ENCODE data around the gene NAA80. TPM values are rescaled to one million over a fixed set of nuclear protein-coding genes. Genes with fewer than 3 reads are reported as not detected.
A peak's percentile ranks its signal among the peaks of the same experiment; 100 is the strongest.

Gene NAA80
- total and polyA plus RNA-seq, 2 of the 13 experiments (the other 11 are each of a cell fraction or from before 2014, with no cell fraction given) = 3.4 to 8.7 TPM

DNA sequence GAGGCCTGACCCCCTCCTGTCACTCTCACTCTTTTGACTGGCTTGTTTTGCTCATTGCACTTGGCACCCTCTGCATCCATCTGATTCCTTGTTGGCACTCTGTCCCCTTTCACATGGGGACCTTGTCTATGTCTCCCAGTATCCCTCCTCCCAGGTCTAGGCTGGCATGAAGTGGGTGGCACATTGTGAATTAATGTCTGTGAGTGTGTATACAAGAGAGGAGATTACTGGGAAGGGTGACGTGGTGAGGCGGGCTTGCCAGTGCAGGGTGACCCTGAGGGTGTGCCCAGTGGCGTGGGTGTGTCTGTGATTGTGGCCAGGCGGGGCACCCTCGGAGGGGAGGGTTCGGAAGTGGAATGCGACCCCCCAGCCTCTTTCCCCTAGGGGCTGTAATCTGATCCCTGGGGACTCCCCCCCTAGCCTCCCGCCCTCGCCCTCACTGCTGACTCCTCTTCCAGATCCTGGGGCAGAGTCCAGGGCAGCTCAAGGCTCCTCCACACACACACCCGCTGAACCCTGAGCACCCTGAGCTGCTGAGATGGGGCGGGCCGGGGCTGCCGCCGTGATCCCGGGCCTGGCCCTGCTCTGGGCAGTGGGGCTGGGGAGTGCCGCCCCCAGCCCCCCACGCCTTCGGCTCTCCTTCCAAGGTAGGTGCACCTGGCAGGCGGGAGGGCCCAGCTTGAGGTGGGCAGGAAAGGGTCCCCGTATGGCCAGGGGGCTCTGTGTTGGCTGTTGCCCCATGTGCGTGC lies 30.3 kb downstream of the NAA80 start, which contains the start of gene SEMA3B (continued):
- TF ChIP-seq ZNF205 (CRISPR knock-in tag; IDR thresholded peaks at IDR 0.05) = 0 out of 2 replicates have a peak, but pooled peaks have one; percentile 37
- TF ChIP-seq, protein P1, sequence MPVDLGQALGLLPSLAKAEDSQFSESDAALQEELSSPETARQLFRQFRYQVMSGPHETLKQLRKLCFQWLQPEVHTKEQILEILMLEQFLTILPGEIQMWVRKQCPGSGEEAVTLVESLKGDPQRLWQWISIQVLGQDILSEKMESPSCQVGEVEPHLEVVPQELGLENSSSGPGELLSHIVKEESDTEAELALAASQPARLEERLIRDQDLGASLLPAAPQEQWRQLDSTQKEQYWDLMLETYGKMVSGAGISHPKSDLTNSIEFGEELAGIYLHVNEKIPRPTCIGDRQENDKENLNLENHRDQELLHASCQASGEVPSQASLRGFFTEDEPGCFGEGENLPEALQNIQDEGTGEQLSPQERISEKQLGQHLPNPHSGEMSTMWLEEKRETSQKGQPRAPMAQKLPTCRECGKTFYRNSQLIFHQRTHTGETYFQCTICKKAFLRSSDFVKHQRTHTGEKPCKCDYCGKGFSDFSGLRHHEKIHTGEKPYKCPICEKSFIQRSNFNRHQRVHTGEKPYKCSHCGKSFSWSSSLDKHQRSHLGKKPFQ (CRISPR knock-in tag; IDR thresholded peaks at IDR 0.05; ENCODE audit: insufficient replicate concordance) = no peak
- TF ChIP-seq NPAS2 (CRISPR knock-in tag; IDR thresholded peaks at IDR 0.05; ENCODE audit: borderline replicate concordance) = no peak
- no peak for TF ChIP-seq ZNF777 (CRISPR knock-in tag; IDR thresholded peaks at IDR 0.05)
- no peak for TF ChIP-seq ZFP36L1 (CRISPR knock-in tag; IDR thresholded peaks at IDR 0.05)
- TF ChIP-seq ZNF136 (CRISPR knock-in tag; IDR thresholded peaks at IDR 0.05; ENCODE audit: low read depth) = no peak
- TF ChIP-seq, protein P2, sequence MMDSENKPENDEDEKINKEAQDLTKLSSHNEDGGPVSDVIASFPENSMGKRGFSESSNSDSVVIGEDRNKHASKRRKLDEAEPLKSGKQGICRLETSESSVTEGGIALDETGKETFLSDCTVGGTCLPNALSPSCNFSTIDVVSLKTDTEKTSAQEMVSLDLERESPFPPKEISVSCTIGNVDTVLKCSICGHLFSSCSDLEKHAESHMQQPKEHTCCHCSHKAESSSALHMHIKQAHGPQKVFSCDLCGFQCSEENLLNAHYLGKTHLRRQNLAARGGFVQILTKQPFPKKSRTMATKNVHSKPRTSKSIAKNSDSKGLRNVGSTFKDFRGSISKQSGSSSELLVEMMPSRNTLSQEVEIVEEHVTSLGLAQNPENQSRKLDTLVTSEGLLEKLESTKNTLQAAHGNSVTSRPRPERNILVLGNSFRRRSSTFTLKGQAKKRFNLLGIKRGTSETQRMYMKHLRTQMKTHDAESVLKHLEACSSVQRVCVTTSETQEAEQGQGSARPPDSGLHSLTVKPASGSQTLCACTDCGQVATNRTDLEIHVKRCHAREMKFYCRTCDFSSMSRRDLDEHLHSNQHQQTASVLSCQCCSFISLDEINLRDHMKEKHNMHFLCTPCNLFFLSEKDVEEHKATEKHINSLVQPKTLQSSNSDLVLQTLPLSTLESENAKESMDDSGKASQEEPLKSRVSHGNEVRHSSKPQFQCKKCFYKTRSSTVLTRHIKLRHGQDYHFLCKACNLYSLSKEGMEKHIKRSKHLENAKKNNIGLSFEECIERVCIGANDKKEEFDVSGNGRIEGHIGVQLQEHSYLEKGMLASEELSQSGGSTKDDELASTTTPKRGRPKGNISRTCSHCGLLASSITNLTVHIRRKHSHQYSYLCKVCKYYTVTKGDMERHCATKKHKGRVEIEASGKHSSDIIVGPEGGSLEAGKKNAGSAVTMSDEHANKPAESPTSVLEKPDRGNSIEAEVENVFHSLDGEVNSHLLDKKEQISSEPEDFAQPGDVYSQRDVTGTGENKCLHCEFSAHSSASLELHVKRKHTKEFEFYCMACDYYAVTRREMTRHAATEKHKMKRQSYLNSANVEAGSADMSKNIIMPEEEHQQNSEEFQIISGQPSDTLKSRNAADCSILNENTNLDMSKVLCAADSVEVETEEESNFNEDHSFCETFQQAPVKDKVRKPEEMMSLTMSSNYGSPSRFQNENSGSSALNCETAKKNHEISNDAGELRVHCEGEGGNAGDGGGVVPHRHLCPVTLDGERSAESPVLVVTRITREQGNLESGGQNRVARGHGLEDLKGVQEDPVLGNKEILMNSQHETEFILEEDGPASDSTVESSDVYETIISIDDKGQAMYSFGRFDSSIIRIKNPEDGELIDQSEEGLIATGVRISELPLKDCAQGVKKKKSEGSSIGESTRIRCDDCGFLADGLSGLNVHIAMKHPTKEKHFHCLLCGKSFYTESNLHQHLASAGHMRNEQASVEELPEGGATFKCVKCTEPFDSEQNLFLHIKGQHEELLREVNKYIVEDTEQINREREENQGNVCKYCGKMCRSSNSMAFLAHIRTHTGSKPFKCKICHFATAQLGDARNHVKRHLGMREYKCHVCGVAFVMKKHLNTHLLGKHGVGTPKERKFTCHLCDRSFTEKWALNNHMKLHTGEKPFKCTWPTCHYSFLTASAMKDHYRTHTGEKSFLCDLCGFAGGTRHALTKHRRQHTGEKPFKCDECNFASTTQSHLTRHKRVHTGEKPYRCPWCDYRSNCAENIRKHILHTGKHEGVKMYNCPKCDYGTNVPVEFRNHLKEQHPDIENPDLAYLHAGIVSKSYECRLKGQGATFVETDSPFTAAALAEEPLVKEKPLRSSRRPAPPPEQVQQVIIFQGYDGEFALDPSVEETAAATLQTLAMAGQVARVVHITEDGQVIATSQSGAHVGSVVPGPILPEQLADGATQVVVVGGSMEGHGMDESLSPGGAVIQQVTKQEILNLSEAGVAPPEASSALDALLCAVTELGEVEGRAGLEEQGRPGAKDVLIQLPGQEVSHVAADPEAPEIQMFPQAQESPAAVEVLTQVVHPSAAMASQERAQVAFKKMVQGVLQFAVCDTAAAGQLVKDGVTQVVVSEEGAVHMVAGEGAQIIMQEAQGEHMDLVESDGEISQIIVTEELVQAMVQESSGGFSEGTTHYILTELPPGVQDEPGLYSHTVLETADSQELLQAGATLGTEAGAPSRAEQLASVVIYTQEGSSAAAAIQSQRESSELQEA (CRISPR knock-in tag; IDR thresholded peaks at IDR 0.05; ENCODE audit: not compliant biosample characterization) = no peak
- no peak for TF ChIP-seq MEIS1 (CRISPR knock-in tag; IDR thresholded peaks at IDR 0.05; ENCODE audit: borderline replicate concordance)
- TF ChIP-seq ETV5 (CRISPR knock-in tag; IDR thresholded peaks at IDR 0.05; ENCODE audit: borderline replicate concordance) = peak; percentile 44; the same call in 1 of the 2 replicates
- TF ChIP-seq SATB2 (CRISPR knock-in tag; IDR thresholded peaks at IDR 0.05) = no peak
- TF ChIP-seq ZFP36L2 (CRISPR knock-in tag; IDR thresholded peaks at IDR 0.05) = no peak
- TF ChIP-seq MAFF (IDR thresholded peaks at IDR 0.05; ENCODE audit: low read depth, low read length) = no peak
- TF ChIP-seq, protein P3, sequence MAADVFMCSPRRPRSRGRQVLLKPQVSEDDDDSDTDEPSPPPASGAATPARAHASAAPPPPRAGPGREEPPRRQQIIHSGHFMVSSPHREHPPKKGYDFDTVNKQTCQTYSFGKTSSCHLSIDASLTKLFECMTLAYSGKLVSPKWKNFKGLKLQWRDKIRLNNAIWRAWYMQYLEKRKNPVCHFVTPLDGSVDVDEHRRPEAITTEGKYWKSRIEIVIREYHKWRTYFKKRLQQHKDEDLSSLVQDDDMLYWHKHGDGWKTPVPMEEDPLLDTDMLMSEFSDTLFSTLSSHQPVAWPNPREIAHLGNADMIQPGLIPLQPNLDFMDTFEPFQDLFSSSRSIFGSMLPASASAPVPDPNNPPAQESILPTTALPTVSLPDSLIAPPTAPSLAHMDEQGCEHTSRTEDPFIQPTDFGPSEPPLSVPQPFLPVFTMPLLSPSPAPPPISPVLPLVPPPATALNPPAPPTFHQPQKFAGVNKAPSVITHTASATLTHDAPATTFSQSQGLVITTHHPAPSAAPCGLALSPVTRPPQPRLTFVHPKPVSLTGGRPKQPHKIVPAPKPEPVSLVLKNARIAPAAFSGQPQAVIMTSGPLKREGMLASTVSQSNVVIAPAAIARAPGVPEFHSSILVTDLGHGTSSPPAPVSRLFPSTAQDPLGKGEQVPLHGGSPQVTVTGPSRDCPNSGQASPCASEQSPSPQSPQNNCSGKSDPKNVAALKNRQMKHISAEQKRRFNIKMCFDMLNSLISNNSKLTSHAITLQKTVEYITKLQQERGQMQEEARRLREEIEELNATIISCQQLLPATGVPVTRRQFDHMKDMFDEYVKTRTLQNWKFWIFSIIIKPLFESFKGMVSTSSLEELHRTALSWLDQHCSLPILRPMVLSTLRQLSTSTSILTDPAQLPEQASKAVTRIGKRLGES (CRISPR knock-in tag; IDR thresholded peaks at IDR 0.05; ENCODE audit: borderline replicate concordance) = no peak
- TF ChIP-seq ZNF333 (CRISPR knock-in tag; IDR thresholded peaks at IDR 0.05; ENCODE audit: borderline replicate concordance) = no peak
- TF ChIP-seq KDM2A (CRISPR knock-in tag; IDR thresholded peaks at IDR 0.05; ENCODE audit: borderline replicate concordance, low read depth) = peak; percentile 15; the same call in 1 of the 2 replicates
- TF ChIP-seq ZNF556 (CRISPR knock-in tag; IDR thresholded peaks at IDR 0.05; ENCODE audit: borderline replicate concordance) = no peak
- TF ChIP-seq KDM6A (CRISPR knock-in tag; IDR thresholded peaks at IDR 0.05; ENCODE audit: low read depth) = no peak
